Thoracic aorta (tissue), 2 donors: ENCODE measurements around the gene KCNT2. TPM values are rescaled to one million over a fixed set of nuclear protein-coding genes. Genes with fewer than 3 reads are reported as not detected.

Experiments used
- ATAC-seq: fragments of 150-250 bp; one replicate; pipeline ENCODE4 v1.8.0; 2017; ENCODE audit warnings: low read depth; ENCODE audit not compliant: insufficient number of reproducible peaks, low FRiP score
- DNase-seq: peaks from one replicate; pipeline ENCODE4 v3.0.0-alpha.2; 2020; ENCODE audit warnings: low spot score
- H3K27ac ChIP-seq, 2 donors: fragments of 200-600 bp; sonication (generic); 1 replicate in 1 of 2; 2 replicates in 1 of 2; pipeline ENCODE4 v1.5.1; 2016; ENCODE audit warnings: mild to moderate bottlenecking in 2 of 2, moderate library complexity in 2 of 2
- H3K27me3 ChIP-seq: fragments of 200-600 bp; sonication (generic); replicated peaks from 2 replicates; pipeline ENCODE4 v1.6.0; 2016; ENCODE audit warnings: mild to moderate bottlenecking; ENCODE audit not compliant: insufficient read depth
- H3K36me3 ChIP-seq: fragments of 200-600 bp; sonication (generic); one replicate; pipeline ENCODE4 v1.5.1; 2016
- H3K4me1 ChIP-seq, 2 donors: fragments of 200-600 bp; sonication (generic); 1 replicate in 1 of 2; 2 replicates in 1 of 2; pipeline versions ENCODE4 v1.5.1 to v1.6.0; 2016; ENCODE audit warnings: low read depth in 2 of 2, mild to moderate bottlenecking in 1 of 2; ENCODE audit not compliant: control insufficient read depth in 1 of 2
- H3K4me3 ChIP-seq: fragments of 200-600 bp; sonication (generic); 2 replicates; pipeline ENCODE4 v1.5.1; 2016; ENCODE audit warnings: mild to moderate bottlenecking
- H3K9me3 ChIP-seq: fragments of 200-600 bp; sonication (generic); 2 replicates; pipeline ENCODE4 v1.5.1; 2016
- total RNA-seq, 2 donors: library from RNA; depleted of rRNA; stranded (reverse); fragments of >200 nt; gene quantifications; one replicate each; pipeline versions ENCODE4 v1.1.0 to v1.2.3, GENCODE V29; 2016
- TF ChIP-seq, protein P1 (sequence below): fragments of 200-600 bp; sonication (generic); IDR thresholded peaks from one replicate; pipeline ENCODE4 v1.5.1; 2019; ENCODE audit warnings: antibody characterized with exemption

The KCNT2 gene
- total RNA-seq, 2 donors from 2014 or later: 15.6 to 23.6 TPM

DNA sequence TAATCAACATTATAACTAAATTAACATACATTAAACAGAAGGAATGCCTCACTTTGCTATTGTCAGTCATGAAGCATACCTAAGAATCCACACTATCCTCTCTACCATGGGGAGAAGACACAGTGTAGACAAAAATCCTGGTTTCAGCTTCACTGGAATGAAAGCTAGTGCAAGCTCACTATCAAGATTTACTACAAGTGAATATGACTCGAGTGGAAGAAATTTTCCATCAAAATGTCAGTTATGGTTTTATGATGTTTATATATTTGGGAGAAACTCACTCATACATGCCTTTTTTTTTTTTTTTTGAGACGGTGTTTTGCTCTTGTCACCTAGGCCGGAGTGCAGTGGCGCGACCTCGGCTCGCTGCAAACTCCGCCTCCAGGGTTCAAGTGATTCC is 424.3 kb downstream of the KCNT2 start:
- no peaks in the 10 kb centered on the region for H3K36me3 ChIP-seq
- H3K4me3 ChIP-seq: no peak overlapping the region
- H3K27ac ChIP-seq: no peak overlapping the region
- DNase-seq (no peak), ATAC-seq (no peak)
- no peaks in the 10 kb centered on the region for H3K4me1 ChIP-seq
- TF ChIP-seq, protein P1, sequence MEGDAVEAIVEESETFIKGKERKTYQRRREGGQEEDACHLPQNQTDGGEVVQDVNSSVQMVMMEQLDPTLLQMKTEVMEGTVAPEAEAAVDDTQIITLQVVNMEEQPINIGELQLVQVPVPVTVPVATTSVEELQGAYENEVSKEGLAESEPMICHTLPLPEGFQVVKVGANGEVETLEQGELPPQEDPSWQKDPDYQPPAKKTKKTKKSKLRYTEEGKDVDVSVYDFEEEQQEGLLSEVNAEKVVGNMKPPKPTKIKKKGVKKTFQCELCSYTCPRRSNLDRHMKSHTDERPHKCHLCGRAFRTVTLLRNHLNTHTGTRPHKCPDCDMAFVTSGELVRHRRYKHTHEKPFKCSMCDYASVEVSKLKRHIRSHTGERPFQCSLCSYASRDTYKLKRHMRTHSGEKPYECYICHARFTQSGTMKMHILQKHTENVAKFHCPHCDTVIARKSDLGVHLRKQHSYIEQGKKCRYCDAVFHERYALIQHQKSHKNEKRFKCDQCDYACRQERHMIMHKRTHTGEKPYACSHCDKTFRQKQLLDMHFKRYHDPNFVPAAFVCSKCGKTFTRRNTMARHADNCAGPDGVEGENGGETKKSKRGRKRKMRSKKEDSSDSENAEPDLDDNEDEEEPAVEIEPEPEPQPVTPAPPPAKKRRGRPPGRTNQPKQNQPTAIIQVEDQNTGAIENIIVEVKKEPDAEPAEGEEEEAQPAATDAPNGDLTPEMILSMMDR: no peak
- H3K27me3 ChIP-seq: no peaks in the 10 kb centered on the region
- no peaks in the 10 kb centered on the region for H3K9me3 ChIP-seq

DNA sequence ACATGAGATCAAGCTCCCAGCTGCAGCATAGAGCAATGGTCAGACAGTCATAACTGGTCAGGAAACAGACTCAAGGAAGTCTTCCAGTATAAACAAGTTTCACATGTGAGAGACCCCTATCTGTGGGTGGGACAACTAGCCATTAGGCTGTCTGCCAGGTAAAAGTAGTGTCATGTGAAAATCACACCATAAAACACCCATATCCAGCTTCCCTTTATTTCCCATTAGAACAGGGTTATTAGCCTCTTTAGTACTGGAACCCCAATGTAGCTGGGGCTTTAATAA is 426.7 kb downstream of the KCNT2 start:
- no peak overlapping the region for H3K27ac ChIP-seq
- no peaks in the 10 kb centered on the region for H3K4me1 ChIP-seq
- DNase-seq (no peak), ATAC-seq (no peak)
- H3K27me3 ChIP-seq: no peaks in the 10 kb centered on the region
- TF ChIP-seq, protein P1: no peak
- H3K36me3 ChIP-seq: no peaks in the 10 kb centered on the region
- H3K4me3 ChIP-seq: no peak overlapping the region
- H3K9me3 ChIP-seq: no peaks in the 10 kb centered on the region

DNA sequence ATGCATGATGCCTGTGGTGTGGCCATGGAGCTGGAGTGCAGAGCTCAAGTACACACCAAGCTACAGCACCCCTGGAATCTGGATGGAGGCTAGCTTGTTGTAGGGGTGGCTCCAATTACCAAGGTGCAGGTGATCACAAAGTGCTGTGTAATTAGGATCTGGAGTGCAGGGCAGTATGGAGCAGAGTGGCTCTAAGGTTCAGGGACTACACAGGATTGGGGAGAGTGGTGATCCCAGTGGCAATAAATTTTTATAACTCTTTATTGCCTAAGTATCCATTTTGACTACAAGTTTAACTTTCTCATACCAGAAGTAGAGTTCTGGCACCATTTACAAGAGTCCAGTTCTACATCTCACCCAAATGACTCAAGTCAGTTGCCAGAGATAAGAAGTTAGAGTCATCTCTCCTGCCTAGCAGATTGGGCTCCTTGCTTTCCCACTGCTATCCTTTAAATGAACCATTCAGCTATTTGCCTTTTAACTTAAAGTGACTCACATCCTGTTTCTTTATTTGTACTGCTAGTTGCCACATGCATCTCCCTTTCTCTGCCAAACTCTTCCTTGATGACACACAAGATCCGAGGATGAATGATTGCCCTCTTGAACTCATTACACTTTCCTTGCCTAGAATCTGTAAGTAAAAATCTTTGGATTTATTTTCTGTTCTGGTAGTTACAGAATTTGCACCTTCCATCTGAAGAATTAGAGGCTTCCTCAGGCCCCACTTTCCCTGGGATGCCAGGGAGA is 427.2 kb downstream of the KCNT2 start:
- ATAC-seq (no peak), DNase-seq (no peak)
- Histone ChIP-seq H3K4me3 (no peak overlapping the region), H3K27ac (no peak overlapping the region), H3K4me1 (no peaks in the 10 kb centered on the region), H3K9me3 (no peaks in the 10 kb centered on the region), H3K27me3 (no peaks in the 10 kb centered on the region), H3K36me3 (no peaks in the 10 kb centered on the region)
- TF ChIP-seq, protein P1: no peak

DNA sequence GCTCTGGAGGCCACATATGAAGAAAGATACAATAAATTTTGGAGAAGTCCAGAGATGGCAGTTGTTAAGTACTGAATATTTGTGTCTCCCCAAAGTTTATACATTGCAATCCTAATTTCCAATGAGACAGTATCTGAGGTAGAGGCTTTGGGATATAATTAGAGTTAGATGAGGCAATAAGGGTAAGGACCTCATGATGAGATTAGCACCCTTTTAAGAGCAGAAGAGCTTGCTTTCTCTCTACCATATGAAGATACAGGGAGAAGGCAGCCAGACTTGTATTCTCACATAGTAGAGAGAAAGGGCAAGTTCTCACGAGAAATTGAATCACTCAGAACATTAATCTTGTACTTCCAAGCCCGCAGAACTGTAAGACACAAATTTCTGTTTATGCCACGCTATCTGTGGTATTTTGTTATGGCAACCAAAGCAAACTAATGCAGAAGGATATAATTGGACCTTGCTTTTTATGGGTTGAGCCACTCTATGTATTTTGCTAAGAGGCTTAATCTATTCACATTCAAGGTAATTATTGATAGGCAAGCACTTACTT is 430.1 kb downstream of the KCNT2 start:
- no peaks in the 10 kb centered on the region for H3K4me1 ChIP-seq
- TF ChIP-seq, protein P1: no peak
- H3K9me3 ChIP-seq: no peaks in the 10 kb centered on the region
- ATAC-seq (no peak), DNase-seq (no peak)
- no peak overlapping the region for H3K27ac ChIP-seq
- H3K4me3 ChIP-seq: no peak overlapping the region
- H3K36me3 ChIP-seq: no peaks in the 10 kb centered on the region
- no peaks in the 10 kb centered on the region for H3K27me3 ChIP-seq

Other genes starting within 250 kb of the KCNT2 start
- 100 to 1,000 TPM; 381 to 467 TPM for gene CFH, start 43.6 kb upstream of the KCNT2 start, total RNA-seq
- under 1 TPM in 1 of 2 donors, not detected in 1; 0.81 TPM for gene CFHR3, start 166.4 kb upstream of the KCNT2 start, total RNA-seq
- gene CFHR1, start 211.3 kb upstream of the KCNT2 start, total RNA-seq: not detected